GM21825 (cell line): ENCODE data around the gene AFF4.
"Not testable (repeated sequence)": the region's sequence is repeated elsewhere in the genome, so short reads cannot be mapped to it uniquely, and the experiment has no call there.

ENCODE experiments used
- ATAC-seq: cut with Tn5 transposase; IDR thresholded peaks from one replicate; pipeline ENCODE4 v1.9.1; 2021; ENCODE audit warnings: mild to moderate bottlenecking, moderate library complexity; ENCODE audit not compliant: unreplicated experiment

The AFF4 gene

DNA sequence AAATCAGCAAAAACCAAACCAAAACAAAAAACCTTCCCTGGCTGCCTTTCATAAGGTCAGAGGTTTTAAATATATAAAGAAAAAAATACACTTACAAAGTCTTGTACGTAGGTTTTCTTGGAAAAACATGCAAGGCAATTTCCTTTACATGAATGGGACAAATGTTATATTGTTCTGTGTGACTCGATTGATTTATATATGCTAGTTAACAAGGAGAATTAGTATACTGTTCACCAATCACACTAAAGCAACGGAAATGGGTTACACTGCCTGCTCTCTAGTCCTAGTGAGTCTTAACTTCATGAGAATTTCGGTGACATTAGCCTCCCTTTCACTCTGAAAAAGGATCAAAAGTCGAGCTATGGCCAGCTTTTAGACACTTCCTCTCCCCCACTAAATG lies 102.7 kb downstream of the AFF4 start:
- ATAC-seq = no peak

DNA sequence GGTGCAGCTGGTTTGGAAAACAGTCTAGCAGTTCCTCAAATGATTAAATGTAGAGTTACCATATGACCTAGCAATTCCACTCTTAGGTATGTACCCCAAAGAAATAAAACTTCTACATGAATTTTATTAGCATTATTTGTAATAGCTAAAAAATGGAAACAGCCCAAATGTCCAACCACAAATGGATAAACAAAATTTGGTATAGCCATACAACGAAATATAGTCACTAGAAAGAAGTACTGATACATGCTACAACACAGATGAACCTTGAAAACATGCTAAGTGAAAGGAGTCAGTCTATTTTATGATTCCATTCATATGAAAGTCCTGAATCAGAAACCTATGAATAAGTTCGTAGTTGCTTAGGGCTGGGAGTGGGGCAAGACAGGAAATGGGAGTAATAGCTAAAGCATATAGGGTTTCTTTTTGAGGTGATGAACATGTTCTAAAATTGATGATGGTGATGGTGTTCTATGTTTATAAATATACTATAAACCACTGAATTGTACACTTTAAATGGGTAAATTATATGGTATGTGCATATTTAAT lies 103.5 kb downstream of the AFF4 start:
- ATAC-seq = no peak

DNA sequence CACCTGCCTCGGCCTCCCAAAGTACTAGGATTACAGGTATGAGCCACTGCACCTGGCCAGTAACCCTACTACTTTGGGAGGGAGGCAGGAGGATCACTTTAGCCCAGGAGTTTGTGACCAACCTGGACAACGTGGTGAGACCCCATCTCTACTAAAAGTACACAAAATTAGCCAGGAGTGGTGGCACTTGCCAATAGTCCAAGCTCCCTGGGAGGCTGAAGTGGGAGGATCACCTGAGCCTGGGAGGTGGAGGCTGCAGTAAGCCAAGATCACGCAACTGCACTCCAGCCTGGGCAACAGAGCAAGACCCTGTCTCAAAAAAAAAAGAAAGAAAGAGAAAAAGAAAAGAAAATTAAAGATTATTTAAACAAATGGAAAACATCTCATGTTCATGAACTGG lies 107.4 kb downstream of the AFF4 start:
- ATAC-seq = no peak

DNA sequence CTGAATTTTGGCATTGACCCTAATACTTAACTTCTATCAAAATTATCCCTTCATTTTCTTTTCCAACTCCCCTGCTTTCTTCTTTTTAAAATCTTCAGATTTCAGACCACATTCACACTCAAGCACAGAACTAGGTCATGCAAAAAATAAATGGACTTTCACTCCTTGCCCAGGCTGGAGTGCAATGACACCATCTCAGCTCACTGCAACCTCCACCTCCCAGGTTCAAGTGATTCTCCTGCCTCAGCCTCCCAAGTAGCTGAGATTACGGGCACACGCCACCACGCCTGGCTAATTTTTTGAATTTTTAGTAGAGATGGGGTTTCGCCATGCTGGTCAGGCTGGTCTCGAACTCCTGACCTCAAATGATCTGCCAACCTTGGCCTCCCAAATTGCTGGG lies 108.4 kb downstream of the AFF4 start:
- not testable (repeated sequence) for ATAC-seq

DNA sequence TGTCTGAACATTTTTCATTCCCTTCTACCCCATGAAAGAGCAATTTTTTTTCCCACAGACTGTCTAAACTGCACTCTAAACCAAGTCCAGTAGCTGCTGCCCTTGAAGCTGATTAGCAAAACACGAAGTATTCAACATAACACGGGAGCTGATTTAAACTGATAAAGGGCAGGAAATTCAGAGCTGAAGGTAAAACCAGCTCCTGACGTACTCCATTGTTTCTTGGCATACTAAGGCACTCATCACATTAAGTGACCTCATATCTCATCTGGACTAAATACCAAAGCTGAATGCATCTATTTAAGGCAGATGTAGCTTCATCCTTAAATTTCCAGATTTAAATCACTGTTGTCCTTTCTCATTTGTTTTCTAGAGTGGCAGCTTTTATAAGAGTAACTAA lies 109.1 kb downstream of the AFF4 start:
- no peak for ATAC-seq

DNA sequence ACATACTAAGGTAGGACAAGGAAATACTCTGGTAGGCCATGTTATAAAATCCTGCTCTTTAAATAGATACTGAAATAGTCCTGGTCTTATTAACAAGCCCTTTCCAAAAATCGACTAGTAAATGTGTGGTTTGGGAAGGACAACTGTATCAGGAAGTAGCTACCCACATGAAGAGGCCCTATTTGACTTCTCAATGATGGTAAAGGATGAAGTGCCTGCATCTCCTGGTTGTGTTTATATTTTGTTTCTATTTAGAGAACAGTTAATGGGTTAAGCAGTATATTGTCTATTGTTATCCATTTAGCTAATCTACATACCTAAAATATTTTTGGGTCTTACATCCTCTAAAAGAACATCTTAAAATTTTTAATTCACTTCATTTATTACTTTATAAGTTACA lies 109.6 kb downstream of the AFF4 start:
- no peak for ATAC-seq

DNA sequence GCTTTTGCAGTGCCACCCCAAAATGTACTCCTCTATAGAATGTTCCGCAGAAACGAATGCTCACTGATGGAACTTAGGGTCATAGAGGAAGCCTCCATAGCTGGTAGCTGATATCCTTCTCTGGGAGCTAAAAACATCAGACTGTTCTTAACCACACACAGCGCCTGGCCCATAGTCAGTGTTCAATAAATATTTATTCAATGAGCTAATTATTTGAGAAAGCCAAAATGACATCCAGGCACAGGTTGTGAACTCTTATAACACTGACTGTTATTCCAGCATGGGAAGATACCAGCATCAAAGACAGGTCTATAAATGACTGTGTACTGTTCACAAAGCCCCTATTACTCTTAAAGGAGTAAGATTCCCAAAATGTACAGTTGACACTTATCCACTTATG lies 110.1 kb downstream of the AFF4 start:
- ATAC-seq = no peak

DNA sequence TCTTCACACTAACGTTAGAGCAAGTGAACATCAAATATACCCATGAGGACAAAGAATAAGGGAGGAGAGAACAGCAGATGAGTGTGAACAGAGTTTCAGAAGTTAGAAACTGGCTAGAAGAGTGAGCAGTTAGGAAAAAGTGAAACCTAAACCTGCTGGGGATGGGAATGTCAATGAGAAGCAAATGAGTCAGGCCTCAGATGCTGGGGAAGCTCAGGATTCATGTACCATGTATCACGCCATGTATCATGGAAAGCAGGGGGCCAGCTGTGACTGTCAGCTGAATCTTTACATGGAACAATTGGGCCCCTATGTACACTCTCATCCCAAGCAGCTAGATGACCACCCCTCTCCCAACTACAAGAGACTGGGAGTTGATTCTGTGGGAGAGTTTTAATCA lies 113.4 kb downstream of the AFF4 start:
- ATAC-seq = no peak

DNA sequence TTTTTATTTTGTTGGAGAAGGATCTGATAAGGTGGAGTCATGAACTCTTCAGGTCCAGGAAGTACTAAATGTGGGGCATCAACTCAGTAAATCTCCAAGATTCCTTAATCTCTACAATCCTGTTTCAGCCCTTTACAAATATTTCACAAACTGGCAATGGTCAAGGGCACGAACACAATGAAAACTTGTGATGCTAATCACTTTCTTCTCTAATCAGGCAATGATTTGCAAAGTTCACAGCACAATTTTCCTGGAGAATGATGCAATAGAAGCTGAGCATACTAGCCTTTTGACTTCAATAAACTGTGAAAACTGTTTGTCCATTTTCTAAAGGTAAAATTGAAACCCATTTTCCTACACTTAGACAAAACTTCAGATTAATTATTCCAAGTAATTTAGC lies 114.1 kb downstream of the AFF4 start:
- no peak for ATAC-seq

DNA sequence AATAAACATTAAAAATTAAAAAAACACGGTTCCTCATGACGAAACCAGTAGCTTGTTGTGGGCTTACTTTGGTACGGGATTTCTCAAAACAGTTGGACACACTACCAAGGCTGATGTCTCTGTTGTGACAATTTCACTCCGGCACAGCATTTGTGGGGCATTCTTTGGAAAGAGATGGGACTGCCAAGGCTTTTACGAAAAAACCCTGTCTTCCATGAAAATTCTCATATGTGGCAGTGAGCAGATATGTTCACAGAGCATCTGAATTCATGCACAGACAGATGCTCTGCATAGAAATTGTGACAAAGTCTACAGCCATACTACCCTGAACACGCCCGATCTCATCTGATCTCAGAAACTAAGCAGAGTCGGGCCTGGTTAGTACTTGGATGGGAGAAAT lies 115.2 kb downstream of the AFF4 start:
- no peak for ATAC-seq

DNA sequence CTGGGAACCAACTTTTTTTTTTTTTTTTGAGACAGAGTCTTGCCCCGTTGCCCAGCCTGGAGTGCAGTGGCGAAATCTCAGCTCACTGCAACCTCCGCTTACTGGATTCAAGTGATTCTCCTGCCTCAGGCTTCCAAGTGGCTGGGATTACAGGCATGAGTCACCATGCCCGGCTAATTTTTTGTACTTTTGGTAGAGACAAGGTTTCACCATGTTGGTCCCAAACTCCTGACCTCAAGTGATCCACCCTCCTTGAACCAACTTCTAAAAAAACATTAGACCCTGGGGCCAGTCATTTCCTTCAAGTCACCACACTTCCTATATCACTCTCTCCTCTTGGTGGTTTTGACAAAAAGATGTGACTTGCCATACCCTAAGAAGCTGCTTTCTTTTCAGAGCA lies 122.1 kb downstream of the AFF4 start:
- ATAC-seq = no peak

DNA sequence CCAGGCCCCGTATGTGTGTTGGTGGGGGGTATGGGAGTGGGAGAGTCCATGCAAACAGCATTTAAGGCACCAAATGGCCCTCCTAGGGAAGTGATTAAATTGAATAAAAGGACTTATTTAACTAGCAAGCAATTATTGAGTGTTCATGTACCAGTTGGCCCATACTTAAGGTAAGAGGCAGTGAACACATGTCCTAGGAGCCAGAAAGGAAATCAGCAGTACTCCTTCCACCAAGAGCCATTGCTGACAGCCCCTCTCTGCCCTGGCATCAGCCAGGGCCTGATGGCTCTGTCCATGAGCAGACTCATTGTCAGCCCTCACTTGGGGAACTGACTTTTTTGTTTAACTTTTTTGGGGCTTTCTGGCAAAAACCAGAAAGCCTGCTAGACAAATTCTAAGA lies 122.5 kb downstream of the AFF4 start:
- no peak for ATAC-seq

DNA sequence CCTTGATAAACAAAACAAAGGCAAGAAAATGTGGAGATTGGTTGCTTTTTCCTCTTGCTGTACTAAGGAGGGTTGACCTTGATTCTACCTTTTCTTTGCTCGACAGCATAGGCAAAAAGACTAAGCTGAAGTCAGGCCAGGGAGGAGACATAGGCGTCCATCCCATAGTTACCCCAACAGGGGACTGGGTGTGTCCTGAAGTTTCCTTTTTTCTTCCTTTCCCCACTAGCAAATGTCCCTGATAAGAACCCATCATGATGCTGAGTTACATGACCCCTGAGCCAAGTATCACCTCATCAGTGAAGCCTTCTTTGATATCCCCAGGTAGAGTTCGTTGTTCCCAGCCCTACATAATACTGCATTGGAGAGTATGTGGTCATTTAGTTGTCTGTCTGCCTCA lies 123.1 kb downstream of the AFF4 start:
- ATAC-seq = no peak

DNA sequence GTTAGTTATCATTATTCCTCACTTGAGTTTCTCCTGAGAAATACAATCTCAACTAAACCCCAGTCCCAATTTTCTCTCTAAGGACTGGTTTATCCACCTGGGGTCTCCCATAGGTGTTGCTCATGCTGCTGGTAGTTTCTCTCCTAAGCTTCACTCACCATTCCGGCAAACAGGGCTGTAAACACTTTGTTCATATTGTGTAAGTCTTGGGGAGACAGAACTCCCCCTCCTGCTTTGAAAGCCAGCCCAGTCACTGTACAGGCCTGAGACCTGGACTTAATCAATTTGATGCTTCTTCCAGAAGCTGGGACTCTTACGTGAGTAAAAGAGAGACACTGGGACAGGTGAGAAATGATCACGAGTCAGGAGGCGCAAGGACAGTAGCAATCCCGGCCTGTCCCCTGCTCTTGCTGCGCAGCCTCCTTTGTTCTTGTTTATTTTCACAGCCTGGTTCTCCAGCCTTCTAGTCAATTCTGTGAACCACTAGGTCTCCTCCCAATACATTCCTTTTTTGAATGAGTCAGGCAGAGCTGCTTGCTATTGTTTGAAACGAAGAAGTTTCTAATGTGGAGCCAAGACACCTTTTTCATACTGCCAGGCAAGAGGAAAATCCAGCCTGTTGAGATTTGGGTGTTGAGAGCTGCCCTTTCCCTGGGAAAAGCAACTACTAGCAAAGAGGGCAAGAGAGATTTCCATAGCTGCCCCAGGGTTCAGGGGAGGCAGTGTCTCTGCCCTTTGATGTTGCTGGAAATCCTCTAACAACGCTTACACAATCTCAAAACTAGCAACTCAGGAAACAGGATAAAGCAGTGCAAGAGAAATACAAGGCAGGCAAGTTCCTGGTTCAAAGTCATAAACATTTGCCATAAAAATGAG lies 123.8 kb downstream of the AFF4 start:
- ATAC-seq = no peak

DNA sequence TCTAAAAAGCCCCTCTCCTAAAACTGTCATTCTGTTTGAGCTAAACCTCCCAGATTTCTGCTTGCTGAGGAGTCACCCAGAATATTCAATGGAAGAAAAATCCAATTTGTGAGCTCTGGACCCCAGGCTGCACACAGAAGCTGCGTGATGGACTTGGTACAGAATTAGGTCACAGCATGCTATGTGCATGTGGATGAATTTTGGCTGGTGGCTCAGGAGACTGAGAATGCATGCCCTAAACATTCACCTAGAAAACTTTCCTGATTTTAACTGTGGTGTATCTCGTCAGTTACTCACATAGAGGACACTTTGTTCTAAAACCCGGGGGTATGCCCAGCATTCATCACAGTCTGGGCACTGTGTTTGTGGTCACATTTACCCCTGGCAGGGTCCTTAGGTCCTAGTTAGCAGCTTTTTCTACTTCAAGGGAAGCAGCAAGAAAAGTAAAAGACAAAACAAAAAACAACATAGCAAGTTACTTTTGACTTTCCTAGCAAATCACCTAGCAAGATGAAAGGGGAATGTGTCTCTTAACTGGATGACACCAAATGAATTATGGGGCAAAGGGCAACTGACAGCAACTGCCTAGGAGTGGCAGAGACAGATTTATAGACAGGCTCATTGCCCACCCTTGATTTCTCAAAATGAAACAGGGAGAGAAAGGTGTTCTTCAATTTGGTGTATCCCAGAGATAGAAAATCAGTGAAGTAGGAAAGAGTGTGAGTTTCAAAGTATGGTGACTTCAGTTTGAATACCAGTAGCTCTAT lies 124.7 kb downstream of the AFF4 start:
- ATAC-seq = no peak

DNA sequence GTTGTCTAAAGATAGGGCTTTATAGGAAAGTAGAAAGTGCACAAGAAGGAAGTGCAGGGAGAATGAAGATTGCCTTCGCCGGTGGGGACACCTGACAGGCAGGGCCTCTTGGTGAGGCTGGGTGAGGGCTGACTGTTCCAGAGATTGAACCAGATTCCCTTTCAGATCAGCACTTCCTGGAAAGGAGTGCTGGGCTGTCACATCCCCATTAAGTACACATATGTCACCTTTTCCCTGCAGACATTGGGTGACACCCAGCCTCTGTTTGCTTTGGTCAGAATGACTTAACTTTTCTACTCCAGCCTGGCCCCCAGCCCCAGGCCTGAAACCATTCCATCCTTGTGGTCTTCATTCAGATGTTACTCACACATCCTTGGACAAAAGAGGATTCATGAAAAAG lies 125.6 kb downstream of the AFF4 start:
- no peak for ATAC-seq

DNA sequence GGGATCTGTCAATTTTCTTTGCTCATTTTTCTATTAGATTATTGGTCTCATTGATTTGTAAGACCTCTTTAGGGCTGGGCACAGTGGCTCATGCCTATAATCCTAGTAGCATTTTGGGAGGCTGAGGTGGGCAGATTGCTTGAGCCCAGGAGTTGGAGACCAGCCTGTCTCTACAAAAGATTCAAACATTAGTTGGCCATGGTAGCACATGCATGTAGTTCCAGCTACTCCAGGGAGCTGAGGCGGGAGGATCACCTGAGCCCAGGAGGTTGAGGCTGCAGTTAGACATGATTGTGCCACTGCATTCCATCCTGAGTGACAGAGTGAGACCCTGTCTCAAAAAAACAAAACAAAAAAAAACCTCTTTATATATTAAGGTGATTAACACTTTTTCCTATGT lies 126.6 kb downstream of the AFF4 start:
- ATAC-seq = no peak

DNA sequence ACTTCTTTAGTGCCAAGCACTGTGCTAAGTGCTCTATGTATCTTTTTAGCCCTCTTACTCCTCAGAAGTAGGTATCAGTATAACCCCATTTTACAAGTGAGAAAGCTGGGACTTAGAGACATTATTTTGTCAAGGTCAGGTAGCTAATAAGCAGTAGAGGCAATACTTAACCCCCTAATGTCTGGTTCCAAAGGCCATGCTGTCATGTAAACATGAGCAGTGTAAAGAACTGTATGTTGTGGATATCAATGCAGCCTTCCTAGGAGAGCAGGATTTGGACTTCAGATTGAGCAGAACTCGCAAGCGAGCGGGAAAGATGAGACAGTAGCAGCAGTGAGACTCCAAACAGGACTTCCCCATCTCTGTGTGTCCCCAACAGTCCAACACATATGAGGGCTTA lies 129.4 kb downstream of the AFF4 start:
- no peak for ATAC-seq

DNA sequence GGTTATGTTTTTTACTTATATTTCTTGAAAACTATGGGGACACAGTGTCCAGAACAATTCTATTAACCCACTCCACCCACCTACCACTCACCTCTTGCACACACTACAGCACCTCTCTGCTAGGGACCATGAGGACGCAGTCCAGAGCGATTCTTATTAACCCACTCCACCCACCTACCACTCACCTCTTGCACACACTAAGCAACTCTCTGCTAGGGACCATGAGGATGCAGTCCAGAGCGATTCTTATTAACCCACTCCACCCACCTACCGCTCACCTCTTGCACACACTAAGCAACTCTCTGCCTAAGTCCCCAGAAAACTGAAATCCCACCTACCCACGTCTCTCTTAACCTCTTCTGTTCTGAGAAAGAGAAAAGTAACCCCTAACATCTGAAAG lies 130.8 kb downstream of the AFF4 start:
- ATAC-seq = no peak

DNA sequence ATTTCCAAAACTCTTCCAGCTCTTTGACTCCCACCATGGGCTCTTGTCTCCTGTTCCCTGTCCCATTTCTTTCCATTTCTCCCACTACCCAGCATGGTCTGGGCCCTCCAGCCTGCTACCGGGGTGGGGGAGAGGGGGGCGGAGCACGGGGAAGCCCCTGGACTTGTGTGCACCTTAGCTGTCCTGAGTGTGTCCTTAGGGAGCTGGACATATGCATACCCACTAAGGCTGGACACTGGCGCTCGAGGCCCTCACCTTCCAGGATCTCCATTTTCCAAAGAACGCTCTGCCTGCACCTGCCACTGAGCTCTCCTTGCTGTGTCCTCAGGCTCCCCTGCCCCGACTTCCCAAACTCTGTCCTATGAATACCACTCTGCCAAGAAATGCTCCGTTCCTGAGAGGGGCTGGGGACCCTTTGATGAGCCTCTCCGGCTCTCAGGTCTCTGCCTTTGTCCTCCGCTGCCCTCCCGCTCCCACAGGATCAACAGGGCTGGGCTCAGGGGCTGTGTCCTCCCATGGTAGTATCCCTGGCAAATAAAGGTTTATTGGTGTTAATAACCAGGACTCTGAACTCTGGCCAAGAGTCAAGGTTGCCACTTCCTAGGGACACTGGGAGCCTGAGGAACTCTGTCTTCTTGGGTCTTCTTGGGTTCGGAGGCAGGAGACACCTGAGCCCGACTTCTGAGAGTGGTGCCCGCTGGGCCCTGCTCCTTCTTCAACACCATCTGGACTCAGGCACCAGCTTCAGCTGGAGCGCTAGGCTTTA lies 132.2 kb downstream of the AFF4 start:
- no peak for ATAC-seq

DNA sequence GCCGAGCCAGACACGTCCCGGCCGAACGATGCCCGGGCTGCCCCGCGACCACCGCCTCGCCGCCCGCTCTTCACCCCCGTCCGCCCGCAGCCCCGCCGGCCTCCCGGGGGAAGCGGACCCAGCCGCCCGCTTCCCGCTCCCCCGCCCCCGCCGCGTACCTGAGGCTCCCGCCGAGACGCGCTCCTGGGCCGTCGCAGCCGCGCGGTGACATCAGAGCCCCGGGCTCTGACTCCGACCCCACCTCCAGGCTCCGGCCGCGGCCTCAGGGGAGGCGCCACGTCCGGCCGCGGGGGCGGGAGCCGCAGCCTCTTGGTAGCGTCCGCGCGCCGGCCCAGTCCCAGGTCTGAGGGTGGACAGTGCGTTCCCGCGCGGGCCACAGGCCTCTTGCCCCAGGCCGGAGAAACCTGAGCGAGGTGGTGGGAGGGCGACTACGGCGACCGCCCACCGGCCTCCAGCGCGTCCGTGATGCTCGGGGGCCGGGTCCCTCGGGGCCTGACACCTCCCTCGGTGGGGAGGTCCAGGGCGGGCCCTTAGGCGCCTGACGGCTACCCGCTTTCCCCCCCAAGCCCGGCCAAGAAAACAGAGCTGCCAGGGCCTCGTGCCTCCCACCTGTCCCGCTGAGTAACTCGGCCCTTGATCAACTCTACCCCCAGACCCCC lies 132.9 kb downstream of the AFF4 start, which contains the start of gene SHROOM1:
Gene SHROOM1 (minus strand): TSS at position 212 of the 659 bp plus-strand sequence. CDS start 4,507 bp downstream, outside the sequence.
- peak; percentile 56 for ATAC-seq
